ENCODE data around the gene STAU1. TPM values are rescaled to one million over a fixed set of nuclear protein-coding genes. Genes with fewer than 3 reads are reported as not detected.

The STAU1 gene
- total RNA-seq, 1 experiment from 2014 or later: 147 TPM

- peak overlapping the region; percentile 97 for H3K4me3 Mint-ChIP-seq (ENCODE audit: low read depth, unreplicated experiment)
- no peaks in the 10 kb centered on the region for H3K9me3 Mint-ChIP-seq (ENCODE audit: low read depth, unreplicated experiment)
- BruUV-seq (replicated peaks): no TSS peak
- DNase-seq: no peak
- intact Hi-C loops (cut with micrococcal nuclease; ENCODE audit: unreplicated experiment): loop anchor here (5.0 kb wide), 1 partner anchor 36 kb away; no protein-coding TSS in a partner anchor
- TF ChIP-seq CTCF (IDR thresholded peaks at IDR 0.05; ENCODE audit: unreplicated experiment): no peak
- H3K4me1 Mint-ChIP-seq (ENCODE audit: low read depth, unreplicated experiment): peaks cover 57% of the 10 kb centered on the region
- H3K27ac Mint-ChIP-seq (ENCODE audit: unreplicated experiment): no peak overlapping the region
- H3K27me3 Mint-ChIP-seq (ENCODE audit: unreplicated experiment): no peaks in the 10 kb centered on the region
- CTCF ChIA-PET: interaction anchor here (0.6 to 5.0 kb wide), 4 partner anchors 33 to 146 kb away, joined by 3 to 31 read pairs (median 4); no protein-coding TSS in a partner anchor
- peaks cover 35% of the 10 kb centered on the region for H3K36me3 Mint-ChIP-seq (ENCODE audit: insufficient read depth, unreplicated experiment)
These were observed 4.7 kb downstream of the STAU1 start for GRCh38 chr20:49183444-49183843.

DNA sequence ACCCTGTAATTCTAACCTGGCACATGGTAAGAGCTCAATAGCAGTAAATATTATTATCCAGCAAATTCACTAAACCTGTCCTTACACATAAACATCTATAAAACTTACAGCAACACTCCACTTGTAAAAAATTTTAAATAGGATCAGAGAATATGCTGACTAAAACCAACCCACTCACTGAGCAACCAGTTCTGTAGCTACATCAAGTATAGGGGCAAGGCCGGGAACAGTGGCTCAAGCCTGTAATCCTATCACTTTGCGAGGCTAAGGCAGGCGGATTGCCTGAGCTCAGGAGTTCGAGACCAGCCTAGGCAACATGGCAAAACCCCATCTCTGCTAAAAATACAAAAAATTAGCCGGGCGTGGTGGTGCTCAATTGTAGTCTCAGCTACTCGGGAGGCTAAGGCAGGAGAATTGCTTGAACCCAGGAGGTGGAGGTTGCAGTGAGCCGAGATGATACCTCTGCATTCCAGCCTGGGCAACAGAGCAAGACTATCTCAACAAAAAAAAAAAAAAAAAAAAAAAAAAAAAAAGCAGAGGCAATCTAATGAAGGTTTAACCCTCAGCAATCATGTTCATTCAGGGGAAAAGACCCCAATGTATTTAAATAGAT lies 6.8 kb downstream of the STAU1 start:
- no peak for TF ChIP-seq CTCF (IDR thresholded peaks at IDR 0.05; ENCODE audit: unreplicated experiment)
- H3K27me3 Mint-ChIP-seq (ENCODE audit: unreplicated experiment): no peaks in the 10 kb centered on the region
- H3K4me1 Mint-ChIP-seq (ENCODE audit: low read depth, unreplicated experiment): peaks cover 53% of the 10 kb centered on the region
- H3K27ac Mint-ChIP-seq (ENCODE audit: unreplicated experiment): peak overlapping the region; percentile 61
- DNase-seq: no peak
- peaks cover 30% of the 10 kb centered on the region for H3K36me3 Mint-ChIP-seq (ENCODE audit: insufficient read depth, unreplicated experiment)
- BruUV-seq (replicated peaks): no TSS peak
- H3K4me3 Mint-ChIP-seq (ENCODE audit: low read depth, unreplicated experiment): no peak overlapping the region
- intact Hi-C loops (cut with micrococcal nuclease; ENCODE audit: unreplicated experiment): loop anchor here (5.0 kb wide), 1 partner anchor 34 kb away; no protein-coding TSS in a partner anchor
- CTCF ChIA-PET: interaction anchor here (5.0 kb wide), 1 partner anchor 36 kb away, joined by 31 read pairs; no protein-coding TSS in a partner anchor
- no peaks in the 10 kb centered on the region for H3K9me3 Mint-ChIP-seq (ENCODE audit: low read depth, unreplicated experiment)

DNA sequence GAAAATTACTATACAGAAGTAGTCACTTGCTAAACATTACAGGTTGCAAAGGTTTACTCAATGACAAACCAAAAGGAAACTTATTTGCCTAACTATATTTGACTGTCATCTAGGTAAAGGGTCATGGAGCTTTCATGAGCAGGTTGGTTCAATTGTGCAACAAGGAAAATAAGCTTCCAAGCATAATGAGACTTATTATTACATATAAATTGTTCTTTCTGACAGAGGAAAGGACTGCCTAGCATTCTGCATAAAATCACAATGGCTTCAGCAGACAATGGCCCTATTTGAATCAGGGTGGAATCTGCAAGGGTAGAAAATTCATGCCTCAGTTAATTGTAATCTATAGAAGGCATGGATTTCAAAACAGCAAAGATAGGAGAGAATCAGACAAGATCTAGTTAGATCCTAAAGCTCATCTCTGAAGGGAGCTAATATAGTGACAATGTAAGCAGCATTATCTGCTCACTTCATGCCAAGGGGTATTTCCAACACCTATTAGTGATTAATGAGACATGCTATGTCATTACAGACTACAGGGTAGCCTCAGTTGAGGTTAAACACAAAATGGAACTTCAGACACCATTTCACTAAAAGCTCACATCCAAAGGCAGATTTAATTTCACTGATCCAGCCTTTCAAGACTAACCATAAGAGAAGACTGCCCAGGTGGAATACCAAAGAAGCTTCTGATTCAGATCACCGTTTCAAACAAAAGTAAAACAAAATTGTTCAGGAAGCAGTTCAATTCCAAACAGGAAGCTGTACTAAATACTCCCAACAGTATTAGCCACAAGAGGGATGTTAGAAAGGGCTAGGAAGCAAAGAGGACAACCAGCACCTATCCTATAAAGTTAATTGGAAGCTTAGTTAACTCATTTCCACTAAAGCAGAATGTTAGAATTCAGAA lies 8.5 kb downstream of the STAU1 start:
- no peak for TF ChIP-seq CTCF (IDR thresholded peaks at IDR 0.05; ENCODE audit: unreplicated experiment)
- no peaks in the 10 kb centered on the region for H3K9me3 Mint-ChIP-seq (ENCODE audit: low read depth, unreplicated experiment)
- no peak for DNase-seq
- H3K27ac Mint-ChIP-seq (ENCODE audit: unreplicated experiment): peak overlapping the region; percentile 54
- CTCF ChIA-PET: interaction anchor here (0.5 to 5.0 kb wide), 16 partner anchors 7 to 771 kb away, joined by 3 to 31 read pairs (median 4); partner anchors contain the start of gene DDX27
- peaks cover 27% of the 10 kb centered on the region for H3K36me3 Mint-ChIP-seq (ENCODE audit: insufficient read depth, unreplicated experiment)
- peaks cover 40% of the 10 kb centered on the region for H3K4me1 Mint-ChIP-seq (ENCODE audit: low read depth, unreplicated experiment)
- no TSS peak for BruUV-seq (replicated peaks)
- peak overlapping the region; percentile 15 for H3K4me3 Mint-ChIP-seq (ENCODE audit: low read depth, unreplicated experiment)
- intact Hi-C loops (cut with micrococcal nuclease; ENCODE audit: unreplicated experiment): loop anchor here (5.0 kb wide), 1 partner anchor 32 kb away; no protein-coding TSS in a partner anchor
- H3K27me3 Mint-ChIP-seq (ENCODE audit: unreplicated experiment): no peaks in the 10 kb centered on the region

DNA sequence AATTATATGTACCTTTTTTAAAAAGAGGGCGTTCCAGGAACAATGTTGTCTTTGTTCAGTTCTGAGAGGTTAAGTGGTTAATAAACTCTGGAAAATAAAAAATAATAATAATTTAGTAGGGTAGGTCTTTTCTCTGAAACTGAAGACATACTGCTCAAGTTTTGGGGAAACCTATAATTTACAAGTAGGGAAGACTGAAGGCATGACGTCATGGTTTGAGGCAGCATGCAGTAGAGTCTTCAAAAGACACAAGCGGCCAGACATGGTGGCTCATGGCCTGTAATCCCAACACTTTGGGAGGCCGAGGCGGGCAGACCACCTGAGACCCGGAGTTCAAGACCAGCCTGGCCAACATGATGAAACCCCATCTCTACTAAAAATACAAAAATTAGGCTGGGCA lies 14.0 kb downstream of the STAU1 start:
- Mint-ChIP-seq H3K36me3 (ENCODE audit: insufficient read depth, unreplicated experiment) (peaks cover 51% of the 10 kb centered on the region), H3K27ac (ENCODE audit: unreplicated experiment) (no peak overlapping the region), H3K4me3 (ENCODE audit: low read depth, unreplicated experiment) (no peak overlapping the region), H3K27me3 (ENCODE audit: unreplicated experiment) (no peaks in the 10 kb centered on the region), H3K9me3 (ENCODE audit: low read depth, unreplicated experiment) (no peaks in the 10 kb centered on the region), H3K4me1 (ENCODE audit: low read depth, unreplicated experiment) (peaks cover 1% of the 10 kb centered on the region)
- intact Hi-C loops (cut with micrococcal nuclease; ENCODE audit: unreplicated experiment): no loop called here
- CTCF ChIA-PET: no interaction called here
- no TSS peak for BruUV-seq (replicated peaks)
- no peak for DNase-seq
- TF ChIP-seq CTCF (IDR thresholded peaks at IDR 0.05; ENCODE audit: unreplicated experiment): no peak
